ENCODE measurements around the gene CCDC136.

DNA sequence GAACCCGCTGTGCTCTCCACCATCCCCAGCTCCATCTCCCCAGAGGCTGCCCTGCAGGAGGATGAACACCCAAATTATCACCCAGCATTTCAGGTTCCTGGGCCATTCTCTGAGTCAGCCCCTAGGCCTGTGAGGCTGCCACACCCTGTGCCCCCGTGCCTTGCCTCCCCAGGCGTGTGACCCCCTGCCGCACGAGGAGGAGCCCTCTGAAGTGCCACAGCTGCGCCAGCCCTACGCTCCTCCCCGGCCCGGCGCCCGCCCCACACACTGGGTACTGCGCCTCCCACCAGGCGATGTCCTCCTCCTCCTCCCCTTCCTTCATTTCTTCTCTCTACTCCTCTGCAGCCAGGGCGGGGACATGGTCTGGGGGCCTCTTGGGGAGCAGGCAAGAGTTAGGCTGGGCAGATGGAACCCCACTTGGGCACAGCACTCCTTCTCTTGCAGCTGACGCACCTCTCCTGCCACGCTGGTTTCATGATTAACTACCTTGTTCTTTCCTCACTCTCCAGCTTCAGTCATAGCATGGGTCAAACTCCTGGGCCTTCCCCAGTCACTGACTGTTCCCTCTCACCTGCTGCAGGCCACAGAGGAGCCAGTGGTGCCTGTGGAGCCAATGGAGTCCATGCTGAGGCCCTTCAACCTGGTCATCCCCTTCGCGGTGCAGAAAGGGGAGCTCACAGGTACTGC is 58.2 kb downstream of the CCDC136 start:
- TF ChIP-seq, protein P1, sequence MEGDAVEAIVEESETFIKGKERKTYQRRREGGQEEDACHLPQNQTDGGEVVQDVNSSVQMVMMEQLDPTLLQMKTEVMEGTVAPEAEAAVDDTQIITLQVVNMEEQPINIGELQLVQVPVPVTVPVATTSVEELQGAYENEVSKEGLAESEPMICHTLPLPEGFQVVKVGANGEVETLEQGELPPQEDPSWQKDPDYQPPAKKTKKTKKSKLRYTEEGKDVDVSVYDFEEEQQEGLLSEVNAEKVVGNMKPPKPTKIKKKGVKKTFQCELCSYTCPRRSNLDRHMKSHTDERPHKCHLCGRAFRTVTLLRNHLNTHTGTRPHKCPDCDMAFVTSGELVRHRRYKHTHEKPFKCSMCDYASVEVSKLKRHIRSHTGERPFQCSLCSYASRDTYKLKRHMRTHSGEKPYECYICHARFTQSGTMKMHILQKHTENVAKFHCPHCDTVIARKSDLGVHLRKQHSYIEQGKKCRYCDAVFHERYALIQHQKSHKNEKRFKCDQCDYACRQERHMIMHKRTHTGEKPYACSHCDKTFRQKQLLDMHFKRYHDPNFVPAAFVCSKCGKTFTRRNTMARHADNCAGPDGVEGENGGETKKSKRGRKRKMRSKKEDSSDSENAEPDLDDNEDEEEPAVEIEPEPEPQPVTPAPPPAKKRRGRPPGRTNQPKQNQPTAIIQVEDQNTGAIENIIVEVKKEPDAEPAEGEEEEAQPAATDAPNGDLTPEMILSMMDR (IDR thresholded peaks at IDR 0.05): no peak
- TF ChIP-seq POLR2A (IDR thresholded peaks at IDR 0.05): no peak

All from breast epithelium (tissue), 3 donors.